HG03342 (cell line): ENCODE data around the gene OSBPL10.
A peak's percentile ranks its signal among the peaks of the same experiment; 100 is the strongest.
"Not testable (repeated sequence)": the region's sequence is repeated elsewhere in the genome, so short reads cannot be mapped to it uniquely, and the experiment has no call there.

Experiments used
- ATAC-seq: cut with Tn5 transposase; IDR thresholded peaks from one replicate; pipeline ENCODE4 v1.9.1; 2021; ENCODE audit warnings: mild to moderate bottlenecking, moderate library complexity; ENCODE audit not compliant: unreplicated experiment

The OSBPL10 gene

GRCh38 chr3:31721676-31722075, 259.4 kb downstream of the OSBPL10 start:
- ATAC-seq: no peak

- ATAC-seq: no peak
Observed at GRCh38 chr3:31714495-31715280, 266.4 kb downstream of the OSBPL10 start.

GRCh38 chr3:31713816-31714215, 267.2 kb downstream of the OSBPL10 start:
- ATAC-seq: no peak

GRCh38 chr3:31710123-31710803, 270.8 kb downstream of the OSBPL10 start:
- ATAC-seq: peak; percentile 53

DNA sequence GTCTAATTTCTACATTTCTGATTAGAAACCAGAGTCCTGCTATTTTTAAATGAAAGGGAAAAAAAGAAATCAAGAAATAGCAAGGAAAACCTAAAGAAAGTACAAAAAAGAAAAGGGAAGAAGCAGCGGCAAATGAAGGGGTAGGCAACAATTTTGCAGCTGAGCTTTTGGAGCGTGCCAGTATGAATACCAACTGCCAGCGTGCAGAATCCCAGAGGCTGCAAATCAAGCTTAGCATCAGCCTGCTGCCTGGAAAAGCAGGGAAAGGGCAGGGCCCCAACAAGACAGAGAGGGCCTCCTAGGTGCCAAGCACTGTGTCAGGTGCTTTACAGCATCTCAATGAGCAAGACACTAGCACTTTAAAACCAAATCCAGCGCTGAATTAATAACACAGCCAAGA, 271.5 kb downstream of the OSBPL10 start:
- no peak for ATAC-seq

DNA sequence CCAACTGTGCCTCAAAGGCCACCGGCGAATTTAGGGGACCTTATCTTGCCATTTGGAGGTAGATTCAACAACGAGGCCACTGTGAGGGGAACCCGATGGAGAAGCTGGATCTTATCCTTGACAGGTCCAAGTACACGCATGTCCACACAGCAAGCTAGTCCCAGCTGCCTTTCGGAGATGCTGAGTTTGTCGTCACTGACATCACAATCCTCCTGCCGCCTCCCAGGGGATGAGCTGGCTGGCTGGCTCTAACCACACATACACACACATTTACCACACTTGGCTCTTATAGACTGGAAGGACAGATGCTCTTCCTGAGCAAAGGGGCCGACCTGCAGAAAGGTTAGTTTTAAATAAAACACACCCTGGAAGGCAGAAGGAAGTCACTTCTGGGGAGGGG, 272.1 kb downstream of the OSBPL10 start:
- ATAC-seq: no peak

DNA sequence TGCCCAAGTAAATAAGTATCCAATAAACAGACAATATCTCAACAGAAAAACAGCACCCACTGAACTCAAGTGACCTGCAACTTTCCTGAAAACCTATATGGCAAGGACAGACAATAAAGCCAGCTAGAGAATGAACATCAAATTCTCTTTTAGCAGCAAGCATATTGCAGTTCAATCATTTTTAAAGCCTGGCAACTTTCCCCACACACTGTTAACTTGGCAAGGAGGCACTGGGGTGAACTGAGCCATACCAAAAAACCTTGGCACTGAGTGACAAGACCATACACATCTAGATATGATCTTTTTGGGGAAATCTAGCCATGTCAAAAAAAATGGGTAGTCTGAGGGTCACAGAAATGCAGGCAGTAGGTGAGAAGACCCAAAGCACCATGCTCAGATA, 273.8 kb downstream of the OSBPL10 start:
- ATAC-seq: no peak

GRCh38 chr3:31705736-31706135, 275.3 kb downstream of the OSBPL10 start:
- ATAC-seq: no peak

GRCh38 chr3:31704591-31705179, 276.4 kb downstream of the OSBPL10 start:
- ATAC-seq: no peak

- ATAC-seq: no peak
Observed at GRCh38 chr3:31704156-31704555, 276.9 kb downstream of the OSBPL10 start.

DNA sequence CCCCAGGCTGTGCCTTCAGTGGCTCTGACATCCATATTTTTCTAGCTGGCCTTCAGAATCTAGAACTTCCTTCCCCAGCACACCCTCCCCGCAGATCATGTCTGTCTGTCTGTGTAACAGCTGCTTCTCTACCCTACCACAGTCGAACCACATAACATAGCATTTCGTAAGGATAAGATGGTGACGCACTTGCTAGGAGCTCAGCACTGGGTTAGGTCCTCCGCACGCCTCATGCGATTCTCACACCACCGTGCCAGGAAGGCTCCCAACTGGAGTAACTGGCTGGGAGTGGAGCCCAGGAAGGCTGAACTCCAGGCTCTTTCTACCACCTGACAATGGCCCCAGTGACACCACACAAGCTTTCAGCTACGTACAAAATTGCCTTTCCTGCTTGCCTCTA, 279.8 kb downstream of the OSBPL10 start:
- no peak for ATAC-seq

- ATAC-seq: no peak
Observed at GRCh38 chr3:31699309-31699953, 281.6 kb downstream of the OSBPL10 start.

GRCh38 chr3:31696815-31697548, 284.1 kb downstream of the OSBPL10 start:
- no peak for ATAC-seq

- no peak for ATAC-seq
Observed at GRCh38 chr3:31696009-31696297, 285.1 kb downstream of the OSBPL10 start.

- ATAC-seq: peak; percentile 64
Observed at GRCh38 chr3:31695280-31696008, 285.6 kb downstream of the OSBPL10 start.

- ATAC-seq: no peak
Observed at GRCh38 chr3:31693346-31693745, 287.7 kb downstream of the OSBPL10 start.

- ATAC-seq: no peak
Observed at GRCh38 chr3:31692751-31693150, 288.3 kb downstream of the OSBPL10 start.

GRCh38 chr3:31690771-31691170, 290.3 kb downstream of the OSBPL10 start:
- no peak for ATAC-seq

DNA sequence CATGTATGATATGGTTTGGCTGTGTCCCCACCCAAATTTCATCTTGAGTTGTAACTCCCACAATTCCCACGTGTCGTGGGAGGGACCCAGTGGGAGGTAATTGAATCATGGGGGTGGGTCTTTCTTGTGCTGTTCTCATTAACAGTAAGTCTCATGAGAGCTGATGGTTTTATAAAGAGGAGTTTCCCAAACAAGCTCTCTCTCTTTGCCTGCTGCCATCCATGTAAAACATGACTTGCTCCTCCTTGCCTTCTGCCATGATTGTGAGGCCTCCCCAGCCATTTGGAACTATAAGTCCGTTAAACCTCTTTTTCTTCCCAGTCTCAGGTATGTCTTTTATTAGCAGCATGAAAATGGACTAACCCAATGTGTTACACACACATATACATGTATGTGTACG, 291.5 kb downstream of the OSBPL10 start:
- ATAC-seq: not testable (repeated sequence)

- no peak for ATAC-seq
Observed at GRCh38 chr3:31688984-31689383, 292.1 kb downstream of the OSBPL10 start.
